SK-N-SH (cell line): ENCODE measurements around the gene NXNL1.

ENCODE experiments used
- MXI1 ChIP-seq: IDR thresholded peaks from 2 replicates; pipeline ENCODE4 v1.6.1; 2012; ENCODE audit warnings: mild to moderate bottlenecking, low read depth, low read length, improper control_type of control experiment
- TAF1 ChIP-seq: IDR thresholded peaks from 2 replicates; pipeline ENCODE4 v1.6.1; 2012; ENCODE audit warnings: low read depth, mild to moderate bottlenecking, low read length, moderate library complexity, borderline replicate concordance
- TCF12 ChIP-seq: IDR thresholded peaks from 2 replicates; pipeline ENCODE4 v1.4.0; 2012
- USF2 ChIP-seq: fragments of 150-350 bp; IDR thresholded peaks from 2 replicates; pipeline ENCODE4 v1.6.1; 2017; ENCODE audit warnings: antibody characterized with exemption, low read length, low read depth, borderline replicate concordance

GRCh38 chr19:17455308-17456123, 5.2 kb downstream of the NXNL1 start:
- TF ChIP-seq TCF12 (no peak), MXI1 (no peak), USF2 (no peak), TAF1 (no peak)
